Ishikawa (cell line): Measurements from ENCODE around the gene GOLGA8N.

Experiments
- CEBPB ChIP-seq: IDR thresholded peaks from 2 replicates; pipeline ENCODE4 v1.6.1; 2012
- CREB1 ChIP-seq: IDR thresholded peaks from 2 replicates; pipeline ENCODE4 v1.6.1; 2012; ENCODE audit warnings: low read depth
- EGR1 ChIP-seq: IDR thresholded peaks from 2 replicates; pipeline ENCODE4 v1.6.1; 2012
- EP300 ChIP-seq: IDR thresholded peaks from 2 replicates; pipeline ENCODE4 v1.6.1; 2012; ENCODE audit warnings: borderline replicate concordance
- FOXM1 ChIP-seq: IDR thresholded peaks from 2 replicates; pipeline ENCODE4 v1.6.1; 2012; ENCODE audit warnings: low read depth, borderline replicate concordance
- MAX ChIP-seq: IDR thresholded peaks from 2 replicates; pipeline ENCODE4 v1.6.1; 2012
- RAD21 ChIP-seq: IDR thresholded peaks from 2 replicates; pipeline ENCODE4 v1.6.1; 2012; ENCODE audit warnings: low read depth
- TAF1 ChIP-seq: IDR thresholded peaks from 2 replicates; pipeline ENCODE4 v1.6.1; 2012; ENCODE audit warnings: low read depth, mild to moderate bottlenecking
- TCF12 ChIP-seq: IDR thresholded peaks from 2 replicates; pipeline ENCODE4 v1.6.1; 2012; ENCODE audit warnings: low read depth
- TEAD4 ChIP-seq: IDR thresholded peaks from 2 replicates; pipeline ENCODE4 v1.6.1; 2012
- YY1 ChIP-seq: IDR thresholded peaks from 2 replicates; pipeline ENCODE4 v1.6.1; 2012; ENCODE audit warnings: low read depth
- ZBTB7A ChIP-seq: IDR thresholded peaks from 2 replicates; pipeline ENCODE4 v1.6.1; 2012; ENCODE audit warnings: low read depth
- TF ChIP-seq, protein P1 (sequence below): IDR thresholded peaks from 2 replicates; pipeline ENCODE4 v1.6.1; 2012; ENCODE audit warnings: low read depth, mild to moderate bottlenecking

- TF ChIP-seq TCF12 (no peak), ZBTB7A (no peak), TAF1 (no peak), EP300 (no peak), FOXM1 (no peak), CEBPB (no peak), MAX (no peak), CREB1 (no peak), TEAD4 (no peak), RAD21 (no peak), YY1 (no peak), EGR1 (no peak)
- TF ChIP-seq, protein P1, sequence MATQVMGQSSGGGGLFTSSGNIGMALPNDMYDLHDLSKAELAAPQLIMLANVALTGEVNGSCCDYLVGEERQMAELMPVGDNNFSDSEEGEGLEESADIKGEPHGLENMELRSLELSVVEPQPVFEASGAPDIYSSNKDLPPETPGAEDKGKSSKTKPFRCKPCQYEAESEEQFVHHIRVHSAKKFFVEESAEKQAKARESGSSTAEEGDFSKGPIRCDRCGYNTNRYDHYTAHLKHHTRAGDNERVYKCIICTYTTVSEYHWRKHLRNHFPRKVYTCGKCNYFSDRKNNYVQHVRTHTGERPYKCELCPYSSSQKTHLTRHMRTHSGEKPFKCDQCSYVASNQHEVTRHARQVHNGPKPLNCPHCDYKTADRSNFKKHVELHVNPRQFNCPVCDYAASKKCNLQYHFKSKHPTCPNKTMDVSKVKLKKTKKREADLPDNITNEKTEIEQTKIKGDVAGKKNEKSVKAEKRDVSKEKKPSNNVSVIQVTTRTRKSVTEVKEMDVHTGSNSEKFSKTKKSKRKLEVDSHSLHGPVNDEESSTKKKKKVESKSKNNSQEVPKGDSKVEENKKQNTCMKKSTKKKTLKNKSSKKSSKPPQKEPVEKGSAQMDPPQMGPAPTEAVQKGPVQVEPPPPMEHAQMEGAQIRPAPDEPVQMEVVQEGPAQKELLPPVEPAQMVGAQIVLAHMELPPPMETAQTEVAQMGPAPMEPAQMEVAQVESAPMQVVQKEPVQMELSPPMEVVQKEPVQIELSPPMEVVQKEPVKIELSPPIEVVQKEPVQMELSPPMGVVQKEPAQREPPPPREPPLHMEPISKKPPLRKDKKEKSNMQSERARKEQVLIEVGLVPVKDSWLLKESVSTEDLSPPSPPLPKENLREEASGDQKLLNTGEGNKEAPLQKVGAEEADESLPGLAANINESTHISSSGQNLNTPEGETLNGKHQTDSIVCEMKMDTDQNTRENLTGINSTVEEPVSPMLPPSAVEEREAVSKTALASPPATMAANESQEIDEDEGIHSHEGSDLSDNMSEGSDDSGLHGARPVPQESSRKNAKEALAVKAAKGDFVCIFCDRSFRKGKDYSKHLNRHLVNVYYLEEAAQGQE: no peak
Measured at GRCh38 chr15:32656091-32656490, 62.8 kb downstream of the GOLGA8N start.
